Measurements from ENCODE around the gene PPRC1. TPM values are rescaled to one million over a fixed set of nuclear protein-coding genes. Genes with fewer than 3 reads are reported as not detected.

The PPRC1 gene
- total and polyA plus RNA-seq, 8 donors = 11.7 to 31.2 (median 19.0) TPM

GRCh38 chr10:102121739-102122372, 11.0 kb upstream of the PPRC1 start:
- no peaks in the 10 kb centered on the region for H3K9me3 ChIP-seq
- intact Hi-C loops (cut with DNase I) = no loop called here
- FAIRE-seq = no peak
- no peak for TF ChIP-seq CTCF (IDR thresholded peaks at IDR 0.05)
- H3K4me3 ChIP-seq = no peak overlapping the region
- peak overlapping the region in 2 of 4 donors; percentile 19 to 81 for H3K27ac ChIP-seq
- ATAC-seq = no peak
- H3K36me3 ChIP-seq = no peaks in the 10 kb centered on the region
- DNase-seq = no peak
- H3K4me1 ChIP-seq = peaks cover 15 to 22% (median 19%) of the 10 kb centered on the region in 3 donors
- WGBS, 2 donors = 67 to 74% methylated on average over 6 of the region's 6 CpGs
- H3K27me3 ChIP-seq = no peaks in the 10 kb centered on the region

GRCh38 chr10:102122450-102122849, 10.4 kb upstream of the PPRC1 start:
- Histone ChIP-seq H3K4me1 (peaks cover 13 to 16% (median 15%) of the 10 kb centered on the region in 3 donors), H3K36me3 (no peaks in the 10 kb centered on the region), H3K9me3 (no peaks in the 10 kb centered on the region), H3K27me3 (no peaks in the 10 kb centered on the region), H3K27ac (no peak overlapping the region), H3K4me3 (no peak overlapping the region)
- intact Hi-C loops (cut with DNase I) = no loop called here
- FAIRE-seq (no peak), DNase-seq (no peak), ATAC-seq (no peak)
- no peak for TF ChIP-seq CTCF (IDR thresholded peaks at IDR 0.05)
- 88 to 98% methylated on average over 1 of the region's 1 CpG for WGBS, 2 donors

- no peaks in the 10 kb centered on the region for H3K9me3 ChIP-seq
- H3K27ac ChIP-seq = no peak overlapping the region
- H3K36me3 ChIP-seq = no peaks in the 10 kb centered on the region
- WGBS, 2 donors = 93 to 94% methylated on average over 3 of the region's 3 CpGs
- ATAC-seq (no peak), DNase-seq (no peak), FAIRE-seq (no peak)
- intact Hi-C loops (cut with DNase I) = no loop called here
- TF ChIP-seq CTCF (IDR thresholded peaks at IDR 0.05) = no peak
- peaks cover 5 to 8% (median 7%) of the 10 kb centered on the region in 3 donors for H3K4me1 ChIP-seq
- no peaks in the 10 kb centered on the region for H3K27me3 ChIP-seq
- H3K4me3 ChIP-seq = no peak overlapping the region
Observed at GRCh38 chr10:102123223-102123622, 9.6 kb upstream of the PPRC1 start.

- no peaks in the 10 kb centered on the region for H3K36me3 ChIP-seq
- ATAC-seq (no peak), DNase-seq (no peak), FAIRE-seq (no peak)
- WGBS, 2 donors = 86 to 92% methylated on average over 8 of the region's 8 CpGs
- intact Hi-C loops (cut with DNase I) = no loop called here
- no peak overlapping the region for H3K4me3 ChIP-seq
- peak overlapping the region in 2 of 4 donors; percentile 88 to 90 for H3K27ac ChIP-seq
- peaks cover 0 to 13% (median 11%) of the 10 kb centered on the region in 3 donors for H3K4me1 ChIP-seq
- H3K9me3 ChIP-seq = no peaks in the 10 kb centered on the region
- H3K27me3 ChIP-seq = no peaks in the 10 kb centered on the region
- no peak for TF ChIP-seq CTCF (IDR thresholded peaks at IDR 0.05)
Observed at GRCh38 chr10:102131286-102132170, 1.3 kb upstream of the PPRC1 start.

Measured in pancreas (tissue), 10 donors.